Stimulated activated CD4-positive, alpha-beta T cell treated with anti-CD3 and anti-CD28 coated beads, Interleukin-12 subunit alpha, Interleukin-12 subunit beta, amount 100 ng/mL, for 48 hours (primary cell): Measurements from ENCODE around the gene VAV3.
"Not testable (repeated sequence)": the region's sequence is repeated elsewhere in the genome, so short reads cannot be mapped to it uniquely, and the experiment has no call there.

Experiments
- DNase-seq, 3 donors: peaks; one replicate each; pipeline ENCODE4 v3.0.0-alpha.2; 2020; ENCODE audit warnings: low read depth in 2 of 3, low spot score in 1 of 3

Gene VAV3

GRCh38 chr1:107965110-107965991 lies at the start of gene VAV3:
VAV3 (minus strand) TSS chr1:107965180; CDS start chr1:107964869, 311 bp downstream.
- peak; percentile 50 to 57 (median 56) for DNase-seq

GRCh38 chr1:108012553-108012952 lies 47.6 kb upstream of the VAV3 start:
- DNase-seq = no peak

GRCh38 chr1:108011295-108011694 lies 46.3 kb upstream of the VAV3 start:
- DNase-seq = no peak

GRCh38 chr1:108010581-108010980 lies 45.6 kb upstream of the VAV3 start:
- no peak for DNase-seq

- no peak for DNase-seq
Measured at GRCh38 chr1:108009603-108010195, 44.7 kb upstream of the VAV3 start.

- no peak for DNase-seq
Measured at GRCh38 chr1:108007531-108007930, 42.6 kb upstream of the VAV3 start.

GRCh38 chr1:108007070-108007469 lies 42.1 kb upstream of the VAV3 start:
- DNase-seq = no peak

- DNase-seq = not testable (repeated sequence)
Measured at GRCh38 chr1:108004919-108005318, 39.9 kb upstream of the VAV3 start.

- no peak for DNase-seq
Measured at GRCh38 chr1:108000620-108001111, 35.7 kb upstream of the VAV3 start.

- no peak for DNase-seq
Measured at GRCh38 chr1:108000184-108000583, 35.2 kb upstream of the VAV3 start.

GRCh38 chr1:107997866-107998265 lies 32.9 kb upstream of the VAV3 start:
- no peak for DNase-seq

- DNase-seq = no peak
Measured at GRCh38 chr1:107993920-107994319, 28.9 kb upstream of the VAV3 start.

- no peak for DNase-seq
Measured at GRCh38 chr1:107992347-107992746, 27.4 kb upstream of the VAV3 start.

- DNase-seq = no peak
Measured at GRCh38 chr1:107991371-107992066, 26.5 kb upstream of the VAV3 start.

- DNase-seq = no peak
Measured at GRCh38 chr1:107990606-107991005, 25.6 kb upstream of the VAV3 start.

GRCh38 chr1:107981277-107981676 lies 16.3 kb upstream of the VAV3 start:
- no peak for DNase-seq

GRCh38 chr1:107979926-107980325 lies 14.9 kb upstream of the VAV3 start:
- no peak for DNase-seq

GRCh38 chr1:107979088-107979487 lies 14.1 kb upstream of the VAV3 start:
- no peak for DNase-seq

GRCh38 chr1:107976836-107977235 lies 11.9 kb upstream of the VAV3 start:
- no peak for DNase-seq

GRCh38 chr1:107976431-107976830 lies 11.5 kb upstream of the VAV3 start:
- no peak for DNase-seq

GRCh38 chr1:107975851-107976250 lies 10.9 kb upstream of the VAV3 start:
- DNase-seq = no peak

GRCh38 chr1:107974090-107974489 lies 9.1 kb upstream of the VAV3 start:
- DNase-seq = no peak
